ENCODE measurements around the gene ABAT. TPM values are rescaled to one million over a fixed set of nuclear protein-coding genes. Genes with fewer than 3 reads are reported as not detected.

The ABAT gene
- total RNA-seq, 2 donors from 2014 or later: 9.3 to 9.8 TPM

DNA sequence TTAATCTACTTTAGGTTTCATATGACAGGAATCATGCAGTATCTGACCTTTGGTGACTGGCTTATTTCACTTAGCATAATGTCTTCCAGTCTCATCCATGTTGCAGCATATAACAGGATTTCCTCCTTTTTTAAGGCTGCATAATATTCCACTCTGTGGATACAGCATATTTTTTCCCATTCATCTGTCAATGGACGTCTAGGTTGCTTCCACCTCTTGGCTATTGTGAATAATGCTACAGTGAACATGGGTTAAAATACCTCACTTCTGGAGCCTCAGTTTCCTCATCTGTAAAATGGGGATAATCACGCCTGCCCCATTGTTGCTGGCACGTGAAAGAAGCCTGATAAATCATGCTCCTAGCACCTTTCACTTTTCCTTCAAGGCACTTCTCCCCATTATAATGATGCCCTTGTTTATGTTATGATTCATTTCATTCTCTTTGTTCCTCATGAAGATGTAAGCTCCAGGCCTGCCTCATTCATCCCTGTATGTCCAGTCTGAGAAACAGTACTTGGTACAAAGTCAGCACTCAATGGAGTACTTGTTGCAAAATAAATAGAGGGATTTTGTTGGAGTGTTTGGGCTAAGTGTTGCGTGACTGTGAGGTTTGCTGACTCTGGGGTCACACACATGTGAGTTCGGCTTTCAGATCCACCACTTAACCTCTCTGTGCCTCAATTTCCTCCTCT, 59.6 kb downstream of the ABAT start:
- Histone ChIP-seq H3K27ac (no peak overlapping the region), H3K9me3 (no peaks in the 10 kb centered on the region), H3K4me1 (ENCODE audit: control insufficient read depth in 1 of 2, low read depth in 2 of 2) (no peaks in the 10 kb centered on the region), H3K36me3 (no peaks in the 10 kb centered on the region), H3K4me3 (no peak overlapping the region), H3K27me3 (replicated peaks; ENCODE audit: insufficient read depth) (no peaks in the 10 kb centered on the region)
- ATAC-seq (ENCODE audit: insufficient number of reproducible peaks, low FRiP score, low read depth): no peak
- DNase-seq (ENCODE audit: low spot score): no peak
- TF ChIP-seq, protein P1, sequence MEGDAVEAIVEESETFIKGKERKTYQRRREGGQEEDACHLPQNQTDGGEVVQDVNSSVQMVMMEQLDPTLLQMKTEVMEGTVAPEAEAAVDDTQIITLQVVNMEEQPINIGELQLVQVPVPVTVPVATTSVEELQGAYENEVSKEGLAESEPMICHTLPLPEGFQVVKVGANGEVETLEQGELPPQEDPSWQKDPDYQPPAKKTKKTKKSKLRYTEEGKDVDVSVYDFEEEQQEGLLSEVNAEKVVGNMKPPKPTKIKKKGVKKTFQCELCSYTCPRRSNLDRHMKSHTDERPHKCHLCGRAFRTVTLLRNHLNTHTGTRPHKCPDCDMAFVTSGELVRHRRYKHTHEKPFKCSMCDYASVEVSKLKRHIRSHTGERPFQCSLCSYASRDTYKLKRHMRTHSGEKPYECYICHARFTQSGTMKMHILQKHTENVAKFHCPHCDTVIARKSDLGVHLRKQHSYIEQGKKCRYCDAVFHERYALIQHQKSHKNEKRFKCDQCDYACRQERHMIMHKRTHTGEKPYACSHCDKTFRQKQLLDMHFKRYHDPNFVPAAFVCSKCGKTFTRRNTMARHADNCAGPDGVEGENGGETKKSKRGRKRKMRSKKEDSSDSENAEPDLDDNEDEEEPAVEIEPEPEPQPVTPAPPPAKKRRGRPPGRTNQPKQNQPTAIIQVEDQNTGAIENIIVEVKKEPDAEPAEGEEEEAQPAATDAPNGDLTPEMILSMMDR (IDR thresholded peaks at IDR 0.05): no peak

DNA sequence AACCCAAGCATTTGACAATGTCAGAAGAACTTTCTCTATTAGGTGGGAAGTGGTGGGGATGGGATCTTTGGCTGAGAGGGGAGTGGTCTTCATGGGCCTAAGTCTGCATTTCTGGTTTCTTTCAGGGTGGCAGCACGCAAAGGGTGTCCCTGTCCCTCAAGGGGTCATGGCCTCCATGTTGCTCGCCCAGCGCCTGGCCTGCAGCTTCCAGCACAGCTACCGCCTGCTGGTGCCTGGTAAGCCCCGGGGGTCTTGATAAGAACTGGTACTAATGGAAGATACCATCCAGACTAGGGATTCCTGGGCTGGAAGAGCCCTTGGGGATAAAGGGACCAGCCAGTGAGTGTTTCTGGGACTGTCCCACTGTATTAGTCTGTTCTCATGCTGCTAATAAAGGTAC, 61.2 kb downstream of the ABAT start:
- ATAC-seq (ENCODE audit: insufficient number of reproducible peaks, low FRiP score, low read depth) (no peak), DNase-seq (ENCODE audit: low spot score) (no peak)
- no peaks in the 10 kb centered on the region for H3K36me3 ChIP-seq

DNA sequence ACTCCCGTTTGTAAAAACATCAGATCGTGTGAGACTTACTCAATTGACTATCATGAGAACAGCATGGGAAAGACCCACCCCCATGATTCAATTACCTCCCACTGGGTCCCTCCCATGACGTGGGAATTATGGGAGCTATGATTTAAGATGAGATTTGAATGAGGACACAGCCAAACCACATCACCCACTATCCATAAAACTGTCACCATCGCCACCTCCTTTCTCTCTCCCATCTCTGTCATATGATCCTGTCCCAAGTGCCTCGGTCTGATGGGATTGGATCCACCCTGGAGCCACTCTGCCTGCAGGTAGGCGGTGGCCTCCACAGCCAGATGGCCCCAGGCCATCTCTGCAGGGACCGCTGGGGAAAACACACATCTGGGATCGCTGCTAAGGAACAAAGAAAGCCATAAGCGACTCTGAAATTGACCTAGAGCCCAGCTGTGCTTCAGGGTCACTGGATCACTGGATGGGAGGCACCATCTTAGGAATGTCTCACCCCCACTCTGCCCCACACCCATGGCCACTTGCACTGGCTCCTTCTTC, 61.8 kb downstream of the ABAT start:
- H3K4me3 ChIP-seq: no peak overlapping the region
- DNase-seq (ENCODE audit: low spot score): no peak
- H3K27ac ChIP-seq: no peak overlapping the region
- no peaks in the 10 kb centered on the region for H3K27me3 ChIP-seq (replicated peaks; ENCODE audit: insufficient read depth)
- no peaks in the 10 kb centered on the region for H3K9me3 ChIP-seq
- no peaks in the 10 kb centered on the region for H3K4me1 ChIP-seq (ENCODE audit: control insufficient read depth in 1 of 2, low read depth in 2 of 2)
- TF ChIP-seq, protein P1 (IDR thresholded peaks at IDR 0.05): no peak
- ATAC-seq (ENCODE audit: insufficient number of reproducible peaks, low FRiP score, low read depth): no peak
- H3K36me3 ChIP-seq: no peaks in the 10 kb centered on the region

More for the DNA sequence above, 61.2 kb downstream of the ABAT start:
- no peak overlapping the region for H3K27ac ChIP-seq
- no peaks in the 10 kb centered on the region for H3K4me1 ChIP-seq (ENCODE audit: control insufficient read depth in 1 of 2, low read depth in 2 of 2)
- no peak overlapping the region for H3K4me3 ChIP-seq
- H3K9me3 ChIP-seq: no peaks in the 10 kb centered on the region
- no peaks in the 10 kb centered on the region for H3K27me3 ChIP-seq (replicated peaks; ENCODE audit: insufficient read depth)
- TF ChIP-seq, protein P1 (IDR thresholded peaks at IDR 0.05): no peak

DNA sequence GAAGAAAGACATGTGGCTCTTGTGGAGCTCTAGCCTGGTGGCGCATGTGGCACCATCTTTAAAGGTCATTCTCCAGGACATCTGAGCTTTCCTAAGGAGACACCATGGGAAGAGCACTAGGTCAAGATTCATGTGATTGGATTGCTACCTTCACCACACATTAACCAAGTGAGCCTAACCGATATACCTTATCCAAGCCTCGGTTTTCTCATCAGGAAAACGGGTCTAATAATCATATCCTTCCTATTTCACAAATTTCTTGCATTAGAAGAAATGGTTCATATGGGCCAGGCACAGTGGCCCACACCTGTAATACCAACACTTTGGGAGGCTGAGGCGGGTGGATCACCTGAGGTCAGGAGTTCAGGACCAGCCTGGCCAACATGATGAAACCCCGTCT, 64.7 kb downstream of the ABAT start:
- H3K36me3 ChIP-seq: no peaks in the 10 kb centered on the region
- H3K9me3 ChIP-seq: no peaks in the 10 kb centered on the region
- TF ChIP-seq, protein P1 (IDR thresholded peaks at IDR 0.05): no peak
- no peak for DNase-seq (ENCODE audit: low spot score)
- no peak overlapping the region for H3K4me3 ChIP-seq
- H3K27me3 ChIP-seq (replicated peaks; ENCODE audit: insufficient read depth): no peaks in the 10 kb centered on the region
- ATAC-seq (ENCODE audit: insufficient number of reproducible peaks, low FRiP score, low read depth): no peak
- H3K27ac ChIP-seq: no peak overlapping the region
- no peaks in the 10 kb centered on the region for H3K4me1 ChIP-seq (ENCODE audit: control insufficient read depth in 1 of 2, low read depth in 2 of 2)

DNA sequence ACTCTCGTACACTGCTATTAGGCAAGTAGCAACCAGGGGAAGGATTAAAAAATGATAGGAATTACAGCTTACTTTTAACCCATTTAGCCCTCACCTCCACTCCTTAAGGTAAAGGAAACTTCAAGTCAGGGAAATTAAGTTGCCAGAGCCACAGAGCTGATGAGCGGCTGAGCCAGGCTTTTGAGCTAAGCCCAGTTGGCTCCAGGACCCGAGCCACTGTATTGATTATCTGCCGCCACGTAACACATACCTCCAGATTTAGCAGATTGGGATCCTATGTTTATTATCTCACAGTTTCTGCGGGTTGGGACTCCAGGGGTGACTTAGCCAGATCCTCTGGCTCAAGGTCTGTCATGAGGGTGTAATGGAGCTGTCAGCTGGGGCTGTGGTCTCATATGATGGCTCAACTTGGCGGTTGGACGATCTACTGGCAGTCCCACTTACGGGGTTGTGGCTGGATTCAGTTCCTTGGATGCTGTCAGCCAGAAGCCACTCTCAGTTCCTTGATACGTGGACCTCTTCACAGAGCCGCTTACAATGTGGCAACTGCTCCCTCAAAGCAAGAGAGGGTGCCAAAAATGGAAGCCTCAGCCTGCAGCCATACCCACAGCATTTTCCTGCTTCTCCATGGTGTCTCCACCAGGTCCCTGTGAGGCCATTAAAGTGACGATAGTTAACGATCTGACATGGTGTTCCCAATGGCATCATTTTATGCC, 65.7 kb downstream of the ABAT start:
- H3K27ac ChIP-seq: no peak overlapping the region
- TF ChIP-seq, protein P1 (IDR thresholded peaks at IDR 0.05): no peak
- H3K9me3 ChIP-seq: no peaks in the 10 kb centered on the region
- no peak overlapping the region for H3K4me3 ChIP-seq
- no peaks in the 10 kb centered on the region for H3K4me1 ChIP-seq (ENCODE audit: control insufficient read depth in 1 of 2, low read depth in 2 of 2)
- no peaks in the 10 kb centered on the region for H3K27me3 ChIP-seq (replicated peaks; ENCODE audit: insufficient read depth)
- no peaks in the 10 kb centered on the region for H3K36me3 ChIP-seq
- ATAC-seq (ENCODE audit: insufficient number of reproducible peaks, low FRiP score, low read depth) (no peak), DNase-seq (ENCODE audit: low spot score) (no peak)
